Osteoblast (primary cell): ENCODE results near the gene HDAC2. TPM values are rescaled to one million over a fixed set of nuclear protein-coding genes. Genes with fewer than 3 reads are reported as not detected.

Experiments
- DNase-seq: peaks from one replicate; pipeline ENCODE4 v3.0.0; 2011; ENCODE audit warnings: low spot score, mixed read lengths; ENCODE audit not compliant: insufficient read length; ENCODE audit errors: missing footprints
- H2AFZ ChIP-seq: 2 replicates; pipeline ENCODE4 v1.6.0; 2011; ENCODE audit warnings: mild to moderate bottlenecking, low read length
- H3K27ac ChIP-seq: 2 replicates; pipeline ENCODE4 v1.5.1; 2011; ENCODE audit warnings: mild to moderate bottlenecking, low read depth, low read length, moderate library complexity
- H3K27me3 ChIP-seq: 2 replicates; pipeline ENCODE4 v1.6.0; 2012; ENCODE audit warnings: mild to moderate bottlenecking, control low read depth, inconsistent platforms, low read length, moderate library complexity; ENCODE audit not compliant: insufficient read depth
- H3K36me3 ChIP-seq: 2 replicates; pipeline ENCODE4 v1.5.1; 2011; ENCODE audit warnings: mild to moderate bottlenecking, low read length, control low read depth, moderate library complexity; ENCODE audit not compliant: insufficient read depth
- H3K4me1 ChIP-seq: 2 replicates; pipeline ENCODE4 v1.5.1; 2011; ENCODE audit warnings: mild to moderate bottlenecking, low read length, control low read depth, moderate library complexity; ENCODE audit not compliant: insufficient read depth
- H3K4me2 ChIP-seq: 2 replicates; pipeline ENCODE4 v1.6.0; 2011; ENCODE audit warnings: mild to moderate bottlenecking, low read length; ENCODE audit not compliant: insufficient read depth
- H3K4me3 ChIP-seq: fragments of 200-600 bp; sonication (generic); 3 replicates; pipeline ENCODE4 v1.5.1; 2012; ENCODE audit warnings: mild to moderate bottlenecking, low read length, inconsistent platforms; ENCODE audit not compliant: insufficient read depth
- H3K79me2 ChIP-seq: 2 replicates; pipeline ENCODE4 v1.6.0; 2012; ENCODE audit warnings: mild to moderate bottlenecking, low read length, control low read depth, inconsistent platforms; ENCODE audit not compliant: insufficient read depth
- H3K9me3 ChIP-seq: 2 replicates; pipeline ENCODE4 v1.5.1; 2011; ENCODE audit warnings: low read depth, low read length, control low read depth
- H4K20me1 ChIP-seq: 2 replicates; pipeline ENCODE4 v1.6.0; 2012; ENCODE audit warnings: mild to moderate bottlenecking, low read length, control low read depth; ENCODE audit not compliant: insufficient read depth
- CTCF ChIP-seq: IDR thresholded peaks from 2 replicates; pipeline ENCODE4 v1.5.1; 2011; ENCODE audit warnings: mild to moderate bottlenecking, low read depth, low read length, moderate library complexity; ENCODE audit errors: extremely low read depth
- total RNA-seq: library from RNA; depleted of rRNA; stranded (reverse); fragments of >200 nt; gene quantifications from 2 replicates; pipeline ENCODE4 v1.2.3, GENCODE V29; 2012

Gene HDAC2
- total RNA-seq, 1 donor = 57.2 TPM

- H4K20me1 ChIP-seq = no peaks in the 10 kb centered on the region
- no peak overlapping the region for H3K4me3 ChIP-seq
- H3K9me3 ChIP-seq = no peaks in the 10 kb centered on the region
- TF ChIP-seq CTCF = no peak
- H2AFZ ChIP-seq = no peak overlapping the region
- H3K4me2 ChIP-seq = no peak overlapping the region
- H3K79me2 ChIP-seq = peaks cover 22% of the 10 kb centered on the region
- peaks cover 31% of the 10 kb centered on the region for H3K36me3 ChIP-seq
- DNase-seq = no peak
- no peaks in the 10 kb centered on the region for H3K27me3 ChIP-seq
- peaks cover 16% of the 10 kb centered on the region for H3K4me1 ChIP-seq
- no peak overlapping the region for H3K27ac ChIP-seq
Measured at GRCh38 chr6:113953346-113953745, 17.6 kb downstream of the HDAC2 start.

GRCh38 chr6:113949499-113949898 is 21.4 kb downstream of the HDAC2 start:
- no peak for TF ChIP-seq CTCF
- DNase-seq = peak; percentile 56
- no peak overlapping the region for H2AFZ ChIP-seq
- H3K4me2 ChIP-seq = no peak overlapping the region
- H3K79me2 ChIP-seq = peaks cover 7% of the 10 kb centered on the region
- peaks cover 44% of the 10 kb centered on the region for H3K36me3 ChIP-seq
- H3K27ac ChIP-seq = no peak overlapping the region
- no peaks in the 10 kb centered on the region for H3K27me3 ChIP-seq
- H3K4me3 ChIP-seq = no peak overlapping the region
- H3K9me3 ChIP-seq = no peaks in the 10 kb centered on the region
- peaks cover 11% of the 10 kb centered on the region for H3K4me1 ChIP-seq
- no peaks in the 10 kb centered on the region for H4K20me1 ChIP-seq

GRCh38 chr6:113944701-113945100 is 26.2 kb downstream of the HDAC2 start:
- no peak for TF ChIP-seq CTCF
- Histone ChIP-seq H3K79me2 (peaks cover 4% of the 10 kb centered on the region), H2AFZ (no peak overlapping the region), H3K27me3 (no peaks in the 10 kb centered on the region), H3K4me1 (peaks cover 6% of the 10 kb centered on the region), H3K36me3 (peaks cover 59% of the 10 kb centered on the region), H3K4me3 (no peak overlapping the region), H4K20me1 (no peaks in the 10 kb centered on the region), H3K9me3 (no peaks in the 10 kb centered on the region), H3K27ac (no peak overlapping the region), H3K4me2 (no peak overlapping the region)
- no peak for DNase-seq

- Histone ChIP-seq H3K4me1 (no peaks in the 10 kb centered on the region), H3K27ac (no peak overlapping the region), H2AFZ (no peak overlapping the region), H3K4me3 (no peak overlapping the region), H3K9me3 (no peaks in the 10 kb centered on the region), H3K79me2 (no peaks in the 10 kb centered on the region), H3K4me2 (no peak overlapping the region), H3K27me3 (no peaks in the 10 kb centered on the region), H3K36me3 (peaks cover 46% of the 10 kb centered on the region), H4K20me1 (no peaks in the 10 kb centered on the region)
- no peak for DNase-seq
- TF ChIP-seq CTCF = no peak
Measured at GRCh38 chr6:113939825-113940224, 31.1 kb downstream of the HDAC2 start.
